HUDEP-2 (cell line): Measurements from ENCODE around the gene POLD2.

Source experiments
- DNase-seq, 76 experiments: peaks; one replicate each; lab custom pipeline; 2025; ENCODE audit not compliant: unreplicated experiment in 76 of 76; lab: John Stamatoyannopoulos, UW

POLD2 gene

GRCh38 chr7:44103566-44103922 lies 19.8 kb downstream of the POLD2 start:
- DNase-seq = no peak

GRCh38 chr7:44102846-44103565 lies 20.3 kb downstream of the POLD2 start:
- no peak for DNase-seq

DNA sequence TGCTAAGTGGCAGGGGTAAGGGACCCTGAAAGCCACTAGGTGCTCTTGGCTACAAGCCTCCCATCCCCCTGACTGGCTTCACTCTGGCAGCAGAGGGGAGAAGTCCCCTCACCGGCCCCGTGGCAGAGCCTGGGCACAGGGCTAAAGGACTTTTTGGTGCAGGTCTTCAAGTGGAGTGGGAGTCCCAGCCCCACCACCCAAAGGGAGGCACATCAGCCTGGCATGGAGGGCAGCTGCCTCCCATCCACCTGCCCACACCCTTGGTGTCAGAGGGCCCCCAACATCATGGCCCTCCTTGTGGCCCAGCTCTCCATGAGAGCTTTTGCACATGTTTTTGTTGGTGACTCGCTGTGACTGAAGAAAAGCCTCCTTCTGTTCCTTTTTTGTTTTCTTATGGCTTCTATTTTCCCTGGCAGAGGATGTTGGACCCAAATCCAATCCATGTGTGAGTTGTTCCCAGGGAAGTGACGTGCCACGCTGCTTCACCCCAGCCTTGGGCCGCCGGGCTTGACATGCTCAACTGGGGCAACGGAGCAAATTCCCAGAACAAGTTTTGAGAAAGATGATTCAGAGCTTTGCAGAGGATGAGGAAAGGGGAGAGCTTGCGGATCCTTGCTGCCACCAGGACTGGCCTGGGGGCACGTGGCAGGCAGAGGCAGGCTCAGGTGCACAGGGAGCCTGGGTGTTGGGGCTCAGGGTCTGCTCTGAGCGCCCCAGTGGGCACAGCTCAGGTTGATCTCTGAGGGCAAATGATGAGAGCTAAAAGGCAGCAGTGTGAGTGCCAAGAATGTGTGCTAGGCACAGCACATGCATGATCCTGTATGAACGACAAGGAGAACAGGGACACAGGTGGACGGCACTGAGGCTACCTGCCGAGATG lies 21.1 kb downstream of the POLD2 start:
- no peak for DNase-seq

GRCh38 chr7:44101303-44101965 lies 21.9 kb downstream of the POLD2 start:
- DNase-seq = no peak

- DNase-seq = no peak
Observed at GRCh38 chr7:44100458-44101302, 22.7 kb downstream of the POLD2 start.

DNA sequence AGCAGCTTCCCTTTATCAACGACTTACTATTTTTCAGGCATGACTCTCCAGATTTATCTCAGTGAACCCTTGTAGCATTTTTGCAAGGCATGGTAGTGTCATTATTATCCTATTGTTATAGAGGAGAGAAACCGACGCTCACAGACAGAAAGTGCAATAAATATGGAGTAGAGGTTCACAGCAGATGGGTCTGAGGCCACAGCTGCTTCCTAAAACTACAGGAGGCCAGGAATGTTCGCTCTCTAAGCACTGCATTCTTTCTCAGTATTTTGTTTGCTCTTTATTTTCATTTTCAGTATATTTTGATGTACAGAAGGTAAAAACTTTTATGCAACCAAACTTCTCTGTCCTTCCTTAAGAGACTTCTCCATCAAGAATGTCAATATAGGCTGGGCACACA lies 23.7 kb downstream of the POLD2 start:
- no peak for DNase-seq

- DNase-seq = no peak
Observed at GRCh38 chr7:44098092-44099068, 25.0 kb downstream of the POLD2 start.

GRCh38 chr7:44097064-44097932 lies 26.1 kb downstream of the POLD2 start:
- DNase-seq = peak in 9 of 76 experiments; percentile 7 to 43 (median 28)

- no peak for DNase-seq
Observed at GRCh38 chr7:44096326-44096881, 26.9 kb downstream of the POLD2 start.

DNA sequence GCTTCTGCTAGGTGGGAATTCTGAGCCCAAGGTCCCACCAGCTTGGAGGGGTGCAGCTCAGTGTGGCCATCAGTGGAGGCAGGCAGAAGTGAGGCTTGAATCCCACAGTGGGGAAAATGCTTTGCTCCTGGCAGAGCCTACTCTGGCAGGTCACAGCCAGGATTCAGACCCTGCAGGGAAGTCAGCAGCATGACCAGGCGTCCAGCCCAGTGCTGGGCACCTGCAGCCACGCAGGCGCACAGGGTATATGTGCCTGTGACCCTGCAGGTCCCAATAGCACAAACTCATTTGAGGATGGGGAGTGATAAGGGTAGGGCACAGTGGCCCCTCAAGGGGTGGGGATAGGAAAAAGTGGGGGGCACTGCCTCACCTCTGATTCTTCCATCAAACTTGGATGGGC lies 27.6 kb downstream of the POLD2 start:
- DNase-seq = no peak

- no peak for DNase-seq
Observed at GRCh38 chr7:44094883-44095592, 28.3 kb downstream of the POLD2 start.

- no peak for DNase-seq
Observed at GRCh38 chr7:44094365-44094764, 29.0 kb downstream of the POLD2 start.

DNA sequence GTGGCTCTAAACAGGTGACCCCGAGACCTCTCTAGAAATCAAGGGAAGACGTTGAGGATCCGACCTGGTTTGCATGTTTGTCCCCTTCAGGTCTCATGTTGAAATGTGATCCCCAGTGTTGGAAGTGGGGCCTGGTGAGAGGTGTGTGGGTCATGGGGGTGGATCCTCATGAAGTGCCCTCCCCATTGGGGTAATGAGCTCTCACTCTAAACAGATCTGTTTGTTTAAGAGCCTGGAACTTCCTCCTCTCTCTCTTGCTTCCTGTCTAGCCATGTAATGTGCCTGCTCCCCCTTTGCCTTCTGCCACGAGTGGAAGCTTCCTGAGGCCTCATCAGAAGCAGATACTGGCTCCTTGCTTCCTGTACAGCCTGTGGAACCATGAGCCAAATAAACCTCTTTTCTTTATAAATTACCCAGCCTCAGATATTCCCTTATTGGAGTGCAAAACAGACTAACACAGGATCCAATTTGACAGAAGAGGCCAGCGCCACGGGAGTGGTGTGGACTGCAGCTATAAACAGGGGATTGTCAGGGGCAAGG lies 30.2 kb downstream of the POLD2 start:
- no peak for DNase-seq

DNA sequence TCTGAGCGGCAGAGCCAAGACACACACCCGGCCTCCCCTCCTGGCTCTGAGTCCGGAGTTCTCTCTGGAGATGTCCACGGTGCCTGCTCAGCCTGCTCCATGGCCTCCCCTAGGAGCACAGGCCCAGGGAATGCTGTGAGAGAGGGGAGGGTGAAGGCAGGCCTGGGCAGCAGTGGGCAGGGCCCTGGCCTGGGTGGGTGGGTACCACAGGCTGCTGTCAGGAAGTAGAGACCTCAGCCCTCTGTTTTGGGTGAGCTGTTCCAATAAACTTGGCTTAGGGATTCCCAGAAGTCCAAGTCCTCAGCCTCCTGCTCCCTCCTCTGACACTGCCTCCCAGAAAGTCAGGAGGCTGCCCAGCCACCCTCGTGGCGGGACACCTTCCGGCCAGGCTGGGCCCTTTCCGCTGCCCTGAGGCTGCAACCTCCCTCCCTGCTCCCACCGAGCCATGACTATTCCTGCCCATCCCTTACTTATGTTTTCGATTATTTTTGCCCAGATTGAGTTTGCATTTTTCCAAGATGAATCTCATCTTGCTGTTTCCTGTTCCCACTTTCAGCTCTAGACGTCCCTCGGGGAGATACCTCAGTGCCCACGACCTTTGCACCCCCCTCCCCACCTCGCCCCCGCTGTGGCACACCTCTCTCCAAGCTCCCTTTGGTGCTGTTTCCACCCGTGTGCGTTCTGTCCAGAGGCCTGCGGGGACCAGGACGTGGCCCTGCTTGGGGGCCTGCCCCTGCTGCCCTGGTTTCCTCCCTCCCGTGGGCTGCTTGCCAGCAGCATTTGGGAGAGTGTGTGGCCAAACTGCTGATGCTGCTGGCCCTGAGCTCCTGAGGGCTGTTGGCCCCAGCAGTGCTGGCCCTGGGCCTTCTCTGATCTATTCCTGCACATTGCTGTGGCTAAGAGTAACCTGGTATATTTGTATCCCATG lies 35.2 kb downstream of the POLD2 start:
- no peak for DNase-seq

DNA sequence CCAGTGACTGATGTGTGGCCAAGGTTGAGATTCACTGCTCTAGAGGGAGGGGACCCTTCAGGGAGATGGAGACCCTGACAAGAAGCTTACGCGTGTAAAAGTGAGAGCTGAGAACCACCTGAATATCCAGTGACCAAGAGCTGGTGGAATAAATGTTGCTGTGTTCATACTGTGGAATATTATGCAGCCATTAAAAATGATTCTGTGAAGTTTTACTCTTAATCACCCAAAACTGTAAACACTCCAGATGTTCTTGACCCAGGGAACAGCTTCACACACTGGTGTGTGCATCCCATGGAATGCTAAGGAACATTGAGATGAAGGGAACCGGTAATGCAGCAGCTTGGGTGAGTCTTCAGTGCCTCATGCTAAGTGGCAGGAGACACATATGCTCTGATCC lies 36.7 kb downstream of the POLD2 start:
- no peak for DNase-seq

DNA sequence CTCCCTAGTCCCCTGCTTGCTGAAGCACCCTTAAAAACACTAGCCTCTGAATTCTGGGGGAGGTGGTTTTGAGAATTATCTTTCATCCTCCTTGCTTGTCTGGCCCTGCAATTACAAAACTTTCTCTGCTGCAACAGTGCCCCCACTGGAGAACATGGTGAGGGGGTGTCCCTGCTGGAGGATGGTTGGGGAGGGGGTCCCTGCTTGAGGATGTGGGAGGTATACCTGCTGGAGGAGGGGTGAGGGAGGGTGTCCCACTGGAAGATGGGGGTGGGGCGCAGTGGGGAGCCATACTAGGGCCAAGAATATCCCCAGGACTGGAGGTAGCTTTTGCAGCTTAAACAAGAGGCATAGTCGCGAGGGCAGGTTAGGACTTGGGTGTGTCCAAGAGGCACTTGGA lies 37.8 kb downstream of the POLD2 start:
- DNase-seq = no peak
